Mesenchymal stem cell (in vitro differentiated cells and primary cell): Measurements from ENCODE around the gene GP1BB.
A peak's percentile ranks its signal among the peaks of the same experiment; 100 is the strongest.

Experiments
- DNase-seq: peaks from one replicate; pipeline ENCODE4 v3.0.0-alpha.2; 2013
- H2AFZ ChIP-seq: one replicate; pipeline ENCODE4 v1.6.1; 2013; ENCODE audit warnings: low read depth, mild to moderate bottlenecking, control low read depth, inconsistent platforms, low read length, moderate library complexity
- H2AK5ac ChIP-seq: 2 replicates; pipeline ENCODE4 v1.6.1; 2013; ENCODE audit warnings: low read length, moderate library complexity, mild to moderate bottlenecking, inconsistent platforms; ENCODE audit not compliant: severe bottlenecking
- H2BK120ac ChIP-seq: one replicate; pipeline ENCODE4 v1.6.1; 2013; ENCODE audit warnings: low read depth, mild to moderate bottlenecking, inconsistent platforms, low read length, moderate library complexity
- H2BK12ac ChIP-seq, 2 experiments: one replicate each; pipeline ENCODE4 v1.6.1; 2013; ENCODE audit warnings: inconsistent platforms in 2 of 2, low read length in 2 of 2, mild to moderate bottlenecking in 2 of 2, moderate library complexity in 2 of 2, control low read depth in 1 of 2
- H2BK15ac ChIP-seq: one replicate; pipeline ENCODE4 v1.6.1; 2013; ENCODE audit warnings: mild to moderate bottlenecking, low read depth, inconsistent platforms; ENCODE audit not compliant: poor library complexity, severe bottlenecking
- H2BK5ac ChIP-seq: 2 replicates; pipeline ENCODE4 v1.6.1; 2013; ENCODE audit warnings: low read depth, mild to moderate bottlenecking, low read length, control low read depth, inconsistent platforms; ENCODE audit not compliant: poor library complexity, severe bottlenecking
- H3K14ac ChIP-seq, 2 experiments: one replicate each; pipeline ENCODE4 v1.6.1; 2013; ENCODE audit warnings: inconsistent platforms in 2 of 2, low read length in 2 of 2, control low read depth in 1 of 2, mild to moderate bottlenecking in 1 of 2, moderate library complexity in 1 of 2
- H3K18ac ChIP-seq, 2 experiments: one replicate each; pipeline ENCODE4 v1.6.1; 2013; ENCODE audit warnings: inconsistent platforms in 2 of 2, low read length in 2 of 2, control low read depth in 1 of 2, low read depth in 1 of 2, mild to moderate bottlenecking in 1 of 2
- H3K23ac ChIP-seq, 2 experiments: one replicate each; pipeline ENCODE4 v1.6.1; 2013; ENCODE audit warnings: inconsistent platforms in 2 of 2, low read length in 2 of 2, mild to moderate bottlenecking in 2 of 2, moderate library complexity in 2 of 2, control low read depth in 1 of 2
- H3K27ac ChIP-seq: 2 replicates; pipeline ENCODE4 v1.5.1; 2013; ENCODE audit warnings: mild to moderate bottlenecking, moderate library complexity, low read length, control low read depth, inconsistent platforms; ENCODE audit not compliant: poor library complexity, severe bottlenecking
- H3K27me3 ChIP-seq, 2 experiments: 2 replicates each; pipeline versions ENCODE4 v1.6.1 to v1.7.0; 2013; ENCODE audit warnings: low read length in 2 of 2, mild to moderate bottlenecking in 2 of 2, moderate library complexity in 2 of 2, control low read depth in 1 of 2, inconsistent platforms in 1 of 2; ENCODE audit not compliant: control insufficient read depth in 1 of 2, insufficient read depth in 1 of 2
- H3K36me3 ChIP-seq, 2 experiments: 2 replicates each; pipeline versions ENCODE4 v1.6.1 to v1.7.0; 2013; ENCODE audit warnings: low read length in 2 of 2, control low read depth in 1 of 2, inconsistent platforms in 1 of 2, low read depth in 1 of 2, mild to moderate bottlenecking in 1 of 2; ENCODE audit not compliant: insufficient read depth in 2 of 2, control insufficient read depth in 1 of 2
- H3K4ac ChIP-seq, 2 experiments: one replicate each; pipeline ENCODE4 v1.6.1; 2013; ENCODE audit warnings: inconsistent platforms in 2 of 2, low read length in 2 of 2, mild to moderate bottlenecking in 2 of 2, moderate library complexity in 2 of 2, control low read depth in 1 of 2, low read depth in 1 of 2
- H3K4me1 ChIP-seq: 2 replicates; pipeline ENCODE4 v1.6.1; 2013; ENCODE audit warnings: low read depth, low read length, control low read depth; ENCODE audit not compliant: control insufficient read depth, insufficient read depth
- H3K4me2 ChIP-seq: 2 replicates; pipeline ENCODE4 v1.6.1; 2013; ENCODE audit warnings: low read length, mild to moderate bottlenecking, inconsistent platforms; ENCODE audit not compliant: poor library complexity, severe bottlenecking
- H3K4me3 ChIP-seq, 2 experiments: 2 replicates each; pipeline versions ENCODE4 v1.5.1 to v1.7.0; 2013; ENCODE audit warnings: low read length in 2 of 2, mild to moderate bottlenecking in 2 of 2, control low read depth in 1 of 2, low read depth in 1 of 2; ENCODE audit not compliant: insufficient read depth in 1 of 2
- H3K79me1 ChIP-seq: replicated peaks from 2 replicates; pipeline ENCODE4 v1.6.1; 2013; ENCODE audit warnings: mild to moderate bottlenecking, control low read depth, low read length, inconsistent platforms; ENCODE audit not compliant: poor library complexity, severe bottlenecking
- H3K9ac ChIP-seq: 2 replicates; pipeline ENCODE4 v1.7.0; 2013; ENCODE audit warnings: mild to moderate bottlenecking, low read length, moderate library complexity
- H3K9me3 ChIP-seq: 2 replicates; pipeline ENCODE4 v1.7.0; 2013; ENCODE audit warnings: mild to moderate bottlenecking, low read length; ENCODE audit not compliant: control insufficient read depth
- H4K8ac ChIP-seq: one replicate; pipeline ENCODE4 v1.6.1; 2013; ENCODE audit warnings: inconsistent platforms, mild to moderate bottlenecking, low read length, moderate library complexity
- H4K91ac ChIP-seq: one replicate; pipeline ENCODE4 v1.6.1; 2013; ENCODE audit warnings: mild to moderate bottlenecking, low read length, inconsistent platforms
- WGBS: methylation state at CpG from one replicate; pipeline ENCODE4 v1.1.7; 2013; ENCODE audit warnings: mixed read lengths; 5-methylcytosine and 5-hydroxymethylcytosine counted together

Gene GP1BB

GRCh38 chr22:19753996-19754700 is 30.8 kb downstream of the GP1BB start:
- Histone ChIP-seq H3K23ac (no peak overlapping the region), H2BK120ac (no peak overlapping the region)

GRCh38 chr22:19754701-19755144 is 31.4 kb downstream of the GP1BB start:
- Histone ChIP-seq H3K4me3 (no peak overlapping the region), H4K8ac (no peak overlapping the region), H3K23ac (peak overlapping the region in 1 of 2 experiments; percentile 47), H3K9ac (no peak overlapping the region), H3K4me1 (peaks cover 35% of the 10 kb centered on the region), H2BK15ac (no peak overlapping the region), H3K18ac (no peak overlapping the region), H3K36me3 (peaks cover 0 to 5% of the 10 kb centered on the region in 2 experiments), H3K27me3 (peaks cover 70 to 94% of the 10 kb centered on the region in 2 experiments), H2AFZ (no peak overlapping the region), H2BK5ac (no peak overlapping the region), H3K4ac (no peak overlapping the region), H3K27ac (no peak overlapping the region), H4K91ac (no peak overlapping the region), H3K9me3 (no peaks in the 10 kb centered on the region), H3K4me2 (no peak overlapping the region), H2BK120ac (no peak overlapping the region), H2BK12ac (no peak overlapping the region), H2AK5ac (no peak overlapping the region), H3K79me1 (no peaks in the 10 kb centered on the region), H3K14ac (no peak overlapping the region)
- DNase-seq = no peak
- 41% methylated on average over 14 of the region's 14 CpGs for WGBS

More at GRCh38 chr22:19753996-19754700, 30.8 kb downstream of the GP1BB start:
- Histone ChIP-seq H2AK5ac (no peak overlapping the region), H3K27ac (no peak overlapping the region), H3K36me3 (peaks cover 0 to 5% of the 10 kb centered on the region in 2 experiments), H2AFZ (no peak overlapping the region), H3K27me3 (peaks cover 71 to 94% of the 10 kb centered on the region in 2 experiments), H2BK12ac (no peak overlapping the region), H3K4me3 (no peak overlapping the region), H3K18ac (no peak overlapping the region), H3K9ac (no peak overlapping the region), H3K79me1 (no peaks in the 10 kb centered on the region), H3K4ac (no peak overlapping the region), H4K91ac (no peak overlapping the region), H2BK5ac (no peak overlapping the region), H4K8ac (no peak overlapping the region), H3K14ac (no peak overlapping the region), H3K9me3 (no peaks in the 10 kb centered on the region), H3K4me2 (no peak overlapping the region), H2BK15ac (no peak overlapping the region), H3K4me1 (peaks cover 29% of the 10 kb centered on the region)
- 76% methylated on average over 11 of the region's 14 CpGs for WGBS
- DNase-seq = no peak

GRCh38 chr22:19755145-19755710 is 31.9 kb downstream of the GP1BB start:
- no peak overlapping the region for H2BK15ac ChIP-seq
- H3K4me2 ChIP-seq = no peak overlapping the region
- H4K8ac ChIP-seq = no peak overlapping the region
- H3K4me3 ChIP-seq = no peak overlapping the region
- no peak overlapping the region for H3K27ac ChIP-seq
- no peaks in the 10 kb centered on the region for H3K9me3 ChIP-seq
- H3K27me3 ChIP-seq = peaks cover 68 to 94% of the 10 kb centered on the region in 2 experiments
- 1% methylated on average over 59 of the region's 59 CpGs for WGBS
- H3K4me1 ChIP-seq = peaks cover 36% of the 10 kb centered on the region
- no peaks in the 10 kb centered on the region for H3K79me1 ChIP-seq
- no peak overlapping the region for H3K23ac ChIP-seq
- H3K36me3 ChIP-seq = peaks cover 0 to 5% of the 10 kb centered on the region in 2 experiments
- H2AFZ ChIP-seq = no peak overlapping the region
- H3K14ac ChIP-seq = no peak overlapping the region
- DNase-seq = no peak
- no peak overlapping the region for H4K91ac ChIP-seq
- H2BK12ac ChIP-seq = no peak overlapping the region
- no peak overlapping the region for H2BK5ac ChIP-seq
- no peak overlapping the region for H3K9ac ChIP-seq
- no peak overlapping the region for H3K18ac ChIP-seq
- no peak overlapping the region for H2AK5ac ChIP-seq
- no peak overlapping the region for H3K4ac ChIP-seq
- no peak overlapping the region for H2BK120ac ChIP-seq

GRCh38 chr22:19755722-19756287 is 32.5 kb downstream of the GP1BB start:
- H2AK5ac ChIP-seq = no peak overlapping the region
- no peak overlapping the region for H3K4me3 ChIP-seq
- H2BK120ac ChIP-seq = no peak overlapping the region
- no peak overlapping the region for H3K14ac ChIP-seq
- no peak overlapping the region for H3K27ac ChIP-seq
- H3K27me3 ChIP-seq = peaks cover 67 to 92% of the 10 kb centered on the region in 2 experiments
- 5% methylated on average over 26 of the region's 26 CpGs for WGBS
- H3K79me1 ChIP-seq = no peaks in the 10 kb centered on the region
- no peak overlapping the region for H4K91ac ChIP-seq
- no peaks in the 10 kb centered on the region for H3K9me3 ChIP-seq
- peaks cover 0 to 5% of the 10 kb centered on the region in 2 experiments for H3K36me3 ChIP-seq
- H4K8ac ChIP-seq = no peak overlapping the region
- DNase-seq = no peak
- no peak overlapping the region for H2AFZ ChIP-seq
- H3K4me1 ChIP-seq = peaks cover 34% of the 10 kb centered on the region
- H2BK15ac ChIP-seq = no peak overlapping the region
- H3K4ac ChIP-seq = no peak overlapping the region
- H3K9ac ChIP-seq = no peak overlapping the region
- H3K4me2 ChIP-seq = no peak overlapping the region
- no peak overlapping the region for H2BK5ac ChIP-seq
- no peak overlapping the region for H2BK12ac ChIP-seq
- H3K18ac ChIP-seq = no peak overlapping the region
- peak overlapping the region in 1 of 2 experiments; percentile 9 for H3K23ac ChIP-seq
